Measurements from ENCODE around the gene CAMKMT. TPM values are rescaled to one million over a fixed set of nuclear protein-coding genes. Genes with fewer than 3 reads are reported as not detected.

The CAMKMT gene
- total and polyA plus RNA-seq, 9 of the 15 experiments (the other 6 are each of a cell fraction or from before 2014, with no cell fraction given) = 1.6 to 15.3 (median 7.4) TPM

DNA sequence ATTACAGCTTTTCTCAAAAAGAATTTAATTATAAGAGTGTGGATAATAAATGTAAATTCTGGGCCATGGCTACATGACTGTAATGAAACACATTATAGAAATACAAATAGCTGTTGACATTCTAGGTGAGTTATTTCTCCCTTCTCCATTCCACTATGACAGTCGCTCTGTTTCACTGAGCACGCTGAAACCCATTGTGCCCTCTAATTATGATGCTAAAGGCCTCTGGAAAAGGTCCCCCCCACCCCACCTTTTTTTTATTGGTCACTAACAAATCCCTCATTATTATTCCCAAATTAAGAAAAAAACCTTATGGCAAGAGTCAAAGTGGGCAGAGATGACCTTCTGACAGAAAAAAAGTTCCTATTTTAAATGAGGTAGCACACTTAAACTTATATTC is 294.7 kb downstream of the CAMKMT start (continued):
- no peak for TF ChIP-seq KAT2B (IDR thresholded peaks at IDR 0.05; ENCODE audit: low read depth, low read length)
- TF ChIP-seq U2AF1 (optimal IDR thresholded peaks at IDR 0.05; ENCODE audit: low read depth, low read length) = no peak

DNA sequence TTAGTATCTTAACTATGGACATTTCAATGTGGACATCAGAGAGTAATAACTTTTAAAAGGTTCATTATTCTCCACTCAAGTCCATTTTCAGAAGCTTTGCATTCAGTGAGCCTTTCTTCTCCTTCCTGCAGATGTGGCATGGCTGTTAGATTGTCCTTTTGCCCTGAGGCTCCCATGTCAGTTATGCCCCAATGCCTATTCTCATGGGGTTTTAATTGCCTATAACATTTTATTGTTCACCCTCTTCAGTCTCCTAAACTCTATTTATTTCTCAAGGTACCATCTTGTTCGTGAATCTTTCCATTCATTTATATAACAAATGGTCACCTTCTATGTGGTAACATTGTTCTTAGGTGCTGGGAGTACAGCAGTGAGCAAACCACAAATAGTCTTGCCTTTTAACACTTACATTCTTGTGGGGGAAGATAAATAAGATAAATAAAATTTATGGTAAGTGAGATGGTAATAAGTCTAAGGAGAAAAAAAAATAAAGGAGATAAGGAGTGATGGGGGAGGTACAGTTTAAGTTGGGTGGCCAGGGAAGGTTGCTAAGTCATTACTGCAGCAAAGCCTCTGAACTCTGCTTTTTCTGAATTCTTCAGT is 301.8 kb downstream of the CAMKMT start:
- H3K4me3 ChIP-seq = no peak overlapping the region
- no peak for TF ChIP-seq L3MBTL2 (IDR thresholded peaks at IDR 0.05)
- ATAC-seq (no peak), DNase-seq (ENCODE audit: extremely low read depth in 1 of 4, low spot score in 3 of 4) (no peak), FAIRE-seq (no peak)
- H3K9me3 ChIP-seq (replicated peaks; ENCODE audit: control insufficient read depth, insufficient read depth, low read depth, low read length) = no peaks in the 10 kb centered on the region
- CTCF ChIA-PET (ENCODE audit: low intra/inter-chr PET ratio) = no interaction called here
- no peaks in the 10 kb centered on the region for H3K79me2 ChIP-seq (ENCODE audit: control insufficient read depth, insufficient read depth, low read length)
- H3K4me2 ChIP-seq (ENCODE audit: insufficient read depth, low read length) = no peak overlapping the region
- in situ Hi-C loops (cut with MboI) = no loop called here
- POLR2A ChIA-PET = interaction anchor here (0.5 to 1.0 kb wide), 2 partner anchors 26 to 43 kb away, joined by 3 read pairs; no protein-coding TSS in a partner anchor
- H3K27ac ChIP-seq (ENCODE audit: extremely low read depth, low read depth, low read length) = no peak overlapping the region
- peaks cover 0 to 2% of the 10 kb centered on the region in 2 experiments; a peak in 2 of 5 replicates for H3K27me3 ChIP-seq (ENCODE audit: control insufficient read depth in 2 of 2, insufficient read depth in 2 of 2, low read length in 2 of 2)
- BruUV-seq (replicated peaks) = no TSS peak
- H3K36me3 ChIP-seq (ENCODE audit: control insufficient read depth, insufficient read depth, low read length) = no peaks in the 10 kb centered on the region
- H3K4me1 ChIP-seq (replicated peaks in 1 of 2; ENCODE audit: control insufficient read depth in 2 of 2, insufficient read depth in 2 of 2, low read length in 2 of 2) = no peaks in the 10 kb centered on the region
- intact Hi-C loops (cut with micrococcal nuclease) = no loop called here
- no peak overlapping the region for H3K9ac ChIP-seq (ENCODE audit: insufficient read depth in 1 of 2, low read depth in 2 of 2, low read length in 2 of 2)
- no peaks in the 10 kb centered on the region for H4K20me1 ChIP-seq (replicated peaks; ENCODE audit: control insufficient read depth, insufficient read depth, low read length)
- WGBS (ENCODE audit: insufficient coverage, low coverage, missing lambda C conversion rate) = 0% methylated on average over 1 of the region's 1 CpG
- no peak overlapping the region for H2AFZ ChIP-seq (ENCODE audit: low read depth, low read length)
- no peaks in the 10 kb centered on the region for H3K9me1 ChIP-seq (ENCODE audit: control insufficient read depth, insufficient read depth, low read length)

DNA sequence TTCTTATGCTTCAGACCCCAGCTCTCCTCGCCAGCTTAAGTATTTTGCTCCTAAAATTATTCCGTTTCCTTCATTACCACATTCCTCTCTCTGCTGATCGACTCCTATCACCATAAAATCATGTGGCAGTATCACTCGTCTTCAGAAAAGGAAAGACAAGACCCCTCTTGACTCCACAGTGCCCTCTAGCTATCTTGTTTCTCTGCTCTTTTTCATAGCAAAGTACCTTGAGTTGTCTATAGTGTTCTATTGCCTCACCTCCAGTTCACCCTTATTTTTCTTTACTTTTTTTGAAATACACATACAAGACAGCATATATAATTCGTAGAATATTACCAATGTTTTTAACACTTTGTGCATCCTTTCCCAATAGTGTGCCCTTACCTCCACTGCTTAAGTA is 306.6 kb downstream of the CAMKMT start:
- Histone ChIP-seq H4K20me1 (replicated peaks; ENCODE audit: control insufficient read depth, insufficient read depth, low read length) (no peaks in the 10 kb centered on the region), H3K4me3 (no peak overlapping the region), H3K4me2 (ENCODE audit: insufficient read depth, low read length) (no peak overlapping the region), H3K27me3 (ENCODE audit: control insufficient read depth in 2 of 2, insufficient read depth in 2 of 2, low read length in 2 of 2) (peaks cover 0 to 2% of the 10 kb centered on the region in 2 experiments; a peak in 2 of 5 replicates), H3K4me1 (replicated peaks in 1 of 2; ENCODE audit: control insufficient read depth in 2 of 2, insufficient read depth in 2 of 2, low read length in 2 of 2) (no peaks in the 10 kb centered on the region), H3K27ac (ENCODE audit: extremely low read depth, low read depth, low read length) (no peak overlapping the region), H3K9ac (ENCODE audit: insufficient read depth in 1 of 2, low read depth in 2 of 2, low read length in 2 of 2) (no peak overlapping the region), H3K9me1 (ENCODE audit: control insufficient read depth, insufficient read depth, low read length) (no peaks in the 10 kb centered on the region), H2AFZ (ENCODE audit: low read depth, low read length) (no peak overlapping the region), H3K36me3 (ENCODE audit: control insufficient read depth, insufficient read depth, low read length) (no peaks in the 10 kb centered on the region), H3K9me3 (replicated peaks; ENCODE audit: control insufficient read depth, insufficient read depth, low read depth, low read length) (no peaks in the 10 kb centered on the region), H3K79me2 (ENCODE audit: control insufficient read depth, insufficient read depth, low read length) (no peaks in the 10 kb centered on the region)
- ATAC-seq (no peak), FAIRE-seq (no peak), DNase-seq (ENCODE audit: extremely low read depth in 1 of 4, low spot score in 3 of 4) (peak in 1 of 4 experiments; percentile 11)
- BruUV-seq (replicated peaks) = no TSS peak
- 1% methylated on average over 5 of the region's 5 CpGs for WGBS (ENCODE audit: insufficient coverage, low coverage, missing lambda C conversion rate)
- intact Hi-C loops (cut with micrococcal nuclease) = loop anchor here (1.0 kb wide), 1 partner anchor 189 kb away; no protein-coding TSS in a partner anchor
- in situ Hi-C loops (cut with MboI) = no loop called here
- CTCF ChIA-PET (ENCODE audit: low intra/inter-chr PET ratio) = no interaction called here
- POLR2A ChIA-PET = interaction anchor here (1.0 kb wide), 1 partner anchor 10 kb away, joined by 5 read pairs; no protein-coding TSS in a partner anchor
- TF ChIP-seq ZNF165 (CRISPR knock-in tag; IDR thresholded peaks at IDR 0.05; ENCODE audit: borderline replicate concordance) (no peak), RAD21 (CRISPR knock-in tag; conservative IDR thresholded peaks at IDR 0.05 in 1 of 2, IDR thresholded peaks at IDR 0.05 in 1 of 2) (peak in 1 of 2 experiments; percentile 45; a peak in 2 of 4 replicates), MYBL2 (IDR thresholded peaks at IDR 0.05; ENCODE audit: low read depth) (no peak), MYBL2 (CRISPR knock-in tag; IDR thresholded peaks at IDR 0.05; ENCODE audit: borderline replicate concordance) (no peak)
- TF ChIP-seq, protein P1, sequence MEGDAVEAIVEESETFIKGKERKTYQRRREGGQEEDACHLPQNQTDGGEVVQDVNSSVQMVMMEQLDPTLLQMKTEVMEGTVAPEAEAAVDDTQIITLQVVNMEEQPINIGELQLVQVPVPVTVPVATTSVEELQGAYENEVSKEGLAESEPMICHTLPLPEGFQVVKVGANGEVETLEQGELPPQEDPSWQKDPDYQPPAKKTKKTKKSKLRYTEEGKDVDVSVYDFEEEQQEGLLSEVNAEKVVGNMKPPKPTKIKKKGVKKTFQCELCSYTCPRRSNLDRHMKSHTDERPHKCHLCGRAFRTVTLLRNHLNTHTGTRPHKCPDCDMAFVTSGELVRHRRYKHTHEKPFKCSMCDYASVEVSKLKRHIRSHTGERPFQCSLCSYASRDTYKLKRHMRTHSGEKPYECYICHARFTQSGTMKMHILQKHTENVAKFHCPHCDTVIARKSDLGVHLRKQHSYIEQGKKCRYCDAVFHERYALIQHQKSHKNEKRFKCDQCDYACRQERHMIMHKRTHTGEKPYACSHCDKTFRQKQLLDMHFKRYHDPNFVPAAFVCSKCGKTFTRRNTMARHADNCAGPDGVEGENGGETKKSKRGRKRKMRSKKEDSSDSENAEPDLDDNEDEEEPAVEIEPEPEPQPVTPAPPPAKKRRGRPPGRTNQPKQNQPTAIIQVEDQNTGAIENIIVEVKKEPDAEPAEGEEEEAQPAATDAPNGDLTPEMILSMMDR (IDR thresholded peaks at IDR 0.05 in 2 of 3, conservative IDR thresholded peaks at IDR 0.05 in 1 of 3; ENCODE audit: insufficient read depth in 2 of 3, low read depth in 1 of 3, low read length in 3 of 3) = peak; percentile 36 to 48 (median 37); a peak in 4 of 6 replicates
